Endothelial cell (in vitro differentiated cells): ENCODE measurements around the gene MAU2. TPM values are rescaled to one million over a fixed set of nuclear protein-coding genes. Genes with fewer than 3 reads are reported as not detected.

Experiments
- DNase-seq: peaks from one replicate; pipeline ENCODE4 v3.0.0; 2021; ENCODE audit warnings: low spot score
- H3K27ac Mint-ChIP-seq: one replicate; pipeline ENCODE4 v1.8.0; 2021; ENCODE audit warnings: mixed read lengths, inconsistent platforms; ENCODE audit not compliant: unreplicated experiment
- H3K27me3 Mint-ChIP-seq: one replicate; pipeline ENCODE4 v1.8.0; 2021; ENCODE audit warnings: mild to moderate bottlenecking, moderate library complexity, mixed read lengths, inconsistent platforms; ENCODE audit not compliant: unreplicated experiment
- H3K36me3 Mint-ChIP-seq: one replicate; pipeline ENCODE4 v1.8.0; 2021; ENCODE audit warnings: mild to moderate bottlenecking, low read depth, mixed read lengths, inconsistent platforms; ENCODE audit not compliant: unreplicated experiment
- H3K4me1 Mint-ChIP-seq: one replicate; pipeline ENCODE4 v1.8.0; 2021; ENCODE audit warnings: mild to moderate bottlenecking, mixed read lengths, inconsistent platforms; ENCODE audit not compliant: unreplicated experiment
- H3K4me3 Mint-ChIP-seq: one replicate; pipeline ENCODE4 v1.8.0; 2021; ENCODE audit warnings: mild to moderate bottlenecking, mixed read lengths, inconsistent platforms; ENCODE audit not compliant: unreplicated experiment
- H3K9me3 Mint-ChIP-seq: one replicate; pipeline ENCODE4 v1.8.0; 2021; ENCODE audit warnings: mixed read lengths, inconsistent platforms; ENCODE audit not compliant: unreplicated experiment
- total RNA-seq: library from RNA; stranded (reverse); fragmentation: NEBNext Ultra II Directional; extraction: Animal tissue kit (Norgen Biotek cat#: 25700); gene quantifications from one replicate; pipeline ENCODE4 v1.2.1, GENCODE V29; 2021; ENCODE audit not compliant: unreplicated experiment
- TF ChIP-seq, protein P1 (sequence below): fragments of 200-600 bp; sonication (generic); IDR thresholded peaks from one replicate; pipeline ENCODE4 v1.5.0; 2021; ENCODE audit warnings: antibody characterized with exemption; ENCODE audit not compliant: unreplicated experiment

MAU2 gene
- total RNA-seq, 1 donor from 2014 or later: 49.3 TPM

DNA sequence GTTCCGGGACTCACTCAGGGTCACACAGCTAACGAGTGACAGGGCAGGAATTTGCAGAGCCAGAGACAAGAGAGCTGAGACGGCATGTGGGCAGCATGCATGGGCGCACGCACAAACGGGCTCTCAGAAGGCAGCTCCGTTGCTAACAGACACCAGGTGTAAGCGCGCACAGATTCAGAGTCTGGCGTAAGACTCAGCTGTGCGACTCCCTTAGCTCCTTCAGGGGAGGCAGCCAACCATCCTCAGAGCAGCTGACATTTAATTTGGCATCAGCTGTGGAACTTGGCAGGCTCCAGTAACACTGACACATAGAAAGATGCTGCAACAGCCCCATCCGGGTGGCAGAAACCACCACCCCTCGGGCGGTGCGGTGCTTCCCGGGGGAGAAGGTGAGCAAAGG is 40.1 kb upstream of the MAU2 start:
- DNase-seq: no peak
- TF ChIP-seq, protein P1, sequence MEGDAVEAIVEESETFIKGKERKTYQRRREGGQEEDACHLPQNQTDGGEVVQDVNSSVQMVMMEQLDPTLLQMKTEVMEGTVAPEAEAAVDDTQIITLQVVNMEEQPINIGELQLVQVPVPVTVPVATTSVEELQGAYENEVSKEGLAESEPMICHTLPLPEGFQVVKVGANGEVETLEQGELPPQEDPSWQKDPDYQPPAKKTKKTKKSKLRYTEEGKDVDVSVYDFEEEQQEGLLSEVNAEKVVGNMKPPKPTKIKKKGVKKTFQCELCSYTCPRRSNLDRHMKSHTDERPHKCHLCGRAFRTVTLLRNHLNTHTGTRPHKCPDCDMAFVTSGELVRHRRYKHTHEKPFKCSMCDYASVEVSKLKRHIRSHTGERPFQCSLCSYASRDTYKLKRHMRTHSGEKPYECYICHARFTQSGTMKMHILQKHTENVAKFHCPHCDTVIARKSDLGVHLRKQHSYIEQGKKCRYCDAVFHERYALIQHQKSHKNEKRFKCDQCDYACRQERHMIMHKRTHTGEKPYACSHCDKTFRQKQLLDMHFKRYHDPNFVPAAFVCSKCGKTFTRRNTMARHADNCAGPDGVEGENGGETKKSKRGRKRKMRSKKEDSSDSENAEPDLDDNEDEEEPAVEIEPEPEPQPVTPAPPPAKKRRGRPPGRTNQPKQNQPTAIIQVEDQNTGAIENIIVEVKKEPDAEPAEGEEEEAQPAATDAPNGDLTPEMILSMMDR: no peak
- Mint-ChIP-seq H3K36me3 (peaks cover 23% of the 10 kb centered on the region), H3K4me1 (no peaks in the 10 kb centered on the region), H3K27me3 (peaks cover 15% of the 10 kb centered on the region), H3K4me3 (no peak overlapping the region), H3K9me3 (no peaks in the 10 kb centered on the region), H3K27ac (no peak overlapping the region)

DNA sequence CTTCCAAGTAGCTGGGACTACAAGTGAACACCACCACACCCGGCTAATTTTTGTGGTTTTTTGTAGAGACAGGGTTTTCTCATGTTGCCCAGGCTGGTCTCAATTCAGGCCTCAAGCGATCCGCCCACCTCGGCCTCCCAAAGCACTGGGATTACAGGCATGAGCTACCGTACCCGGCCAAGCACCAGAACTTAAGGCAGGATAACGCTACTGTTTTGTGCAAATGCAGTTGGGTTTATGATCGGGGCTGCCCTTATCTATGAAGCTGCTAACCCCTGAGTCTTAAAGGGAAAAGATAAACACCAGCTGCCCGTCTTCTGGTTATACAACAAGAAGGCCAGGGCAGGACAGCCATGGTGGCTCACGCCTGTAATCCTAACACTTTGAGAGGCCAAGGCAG is 34.9 kb upstream of the MAU2 start:
- Mint-ChIP-seq H3K4me3 (no peak overlapping the region), H3K9me3 (no peaks in the 10 kb centered on the region), H3K27me3 (peaks cover 6% of the 10 kb centered on the region), H3K36me3 (peaks cover 20% of the 10 kb centered on the region), H3K27ac (no peak overlapping the region), H3K4me1 (no peaks in the 10 kb centered on the region)
- no peak for DNase-seq
- TF ChIP-seq, protein P1: no peak

DNA sequence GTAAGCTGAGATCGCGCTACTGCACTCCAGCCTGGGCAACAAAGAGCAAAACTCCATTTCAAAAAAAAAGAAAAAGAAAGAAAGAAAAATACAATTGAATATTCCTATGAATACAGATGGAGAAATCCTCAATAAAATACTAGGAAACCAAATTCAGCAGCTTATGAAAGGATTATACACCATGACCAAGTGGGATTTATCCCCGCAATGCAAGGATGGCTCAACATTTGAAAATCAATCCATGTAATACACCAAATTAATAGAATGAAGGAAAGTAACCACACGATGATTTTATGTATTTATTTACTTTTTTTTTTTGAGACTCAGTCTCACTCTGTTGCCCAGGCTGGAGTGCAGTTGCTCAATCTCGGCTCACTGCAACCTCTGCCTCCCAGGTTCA is 28.0 kb upstream of the MAU2 start:
- Mint-ChIP-seq H3K9me3 (no peaks in the 10 kb centered on the region), H3K4me3 (no peak overlapping the region), H3K27ac (no peak overlapping the region), H3K27me3 (no peaks in the 10 kb centered on the region), H3K4me1 (no peaks in the 10 kb centered on the region), H3K36me3 (peaks cover 36% of the 10 kb centered on the region)
- TF ChIP-seq, protein P1: no peak
- DNase-seq: no peak

DNA sequence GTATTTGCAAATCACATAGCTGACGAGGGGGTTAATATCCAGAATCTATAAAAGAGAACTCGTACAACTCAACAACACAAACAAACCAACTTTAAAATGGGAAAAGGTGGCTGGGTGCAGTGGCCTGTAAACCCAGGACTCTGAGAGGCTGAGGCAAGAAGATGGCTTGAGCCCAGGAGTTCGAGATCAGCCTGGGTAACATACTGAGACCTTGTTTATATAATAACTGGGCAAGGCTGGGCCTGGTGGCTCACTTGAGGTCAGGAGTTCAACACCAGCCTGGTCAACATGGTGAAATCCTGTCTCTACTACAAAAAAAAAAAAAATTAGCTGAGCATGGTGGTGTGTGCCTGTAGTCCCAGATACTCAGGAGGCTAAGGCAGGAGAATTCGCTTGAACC is 25.7 kb upstream of the MAU2 start:
- no peak overlapping the region for H3K27ac Mint-ChIP-seq

DNA sequence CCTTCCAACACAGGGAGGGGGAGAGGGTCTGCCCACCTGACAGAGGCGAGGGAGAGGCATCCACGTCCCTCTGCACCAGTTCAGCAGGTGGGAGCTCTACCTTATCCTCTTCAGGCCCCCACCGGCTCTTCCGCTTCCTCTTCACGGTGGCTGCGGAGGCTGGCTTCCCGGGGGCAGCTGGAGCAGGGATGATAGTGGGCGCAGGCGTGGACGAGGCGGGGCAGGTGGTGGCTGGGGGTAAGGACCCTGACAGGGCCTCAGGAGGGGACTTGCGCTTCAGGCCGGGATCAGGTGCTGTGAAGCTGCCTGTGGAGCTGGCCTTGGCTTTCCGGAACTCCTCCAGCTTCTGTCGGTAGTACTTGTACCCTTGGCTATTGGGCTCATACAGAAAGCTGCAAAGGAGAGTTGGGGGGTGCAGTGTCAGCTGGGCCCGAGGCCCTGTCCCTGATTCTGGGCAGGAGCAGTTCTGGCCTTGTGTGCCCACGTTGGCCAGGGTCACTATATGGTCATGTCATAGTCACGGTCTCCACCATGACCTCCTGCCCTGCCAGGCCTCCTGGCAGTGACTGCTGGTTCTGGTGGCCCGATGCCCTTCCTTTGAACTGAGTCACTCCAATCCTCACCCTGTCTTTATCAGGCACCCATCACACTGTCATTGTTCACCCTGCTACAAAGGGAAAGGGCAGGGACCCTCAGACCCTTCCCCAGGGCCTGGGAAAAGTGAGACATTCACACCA is 23.5 kb upstream of the MAU2 start:
- DNase-seq: no peak
- no peaks in the 10 kb centered on the region for H3K9me3 Mint-ChIP-seq
- H3K27ac Mint-ChIP-seq: no peak overlapping the region
- no peaks in the 10 kb centered on the region for H3K4me1 Mint-ChIP-seq
- TF ChIP-seq, protein P1: no peak
- no peak overlapping the region for H3K4me3 Mint-ChIP-seq
- H3K36me3 Mint-ChIP-seq: peaks cover 34% of the 10 kb centered on the region
- H3K27me3 Mint-ChIP-seq: no peaks in the 10 kb centered on the region

More for the DNA sequence above, 25.7 kb upstream of the MAU2 start:
- Mint-ChIP-seq H3K4me1 (no peaks in the 10 kb centered on the region), H3K9me3 (no peaks in the 10 kb centered on the region), H3K4me3 (no peak overlapping the region), H3K27me3 (no peaks in the 10 kb centered on the region), H3K36me3 (peaks cover 36% of the 10 kb centered on the region)
- TF ChIP-seq, protein P1: no peak
- DNase-seq: no peak
